ENCODE results near the gene NSMCE3.
"Not testable (repeated sequence)": the region's sequence is repeated elsewhere in the genome, so short reads cannot be mapped to it uniquely, and the experiment has no call there.

NSMCE3 gene

GRCh38 chr15:29244544-29244943, 25.1 kb downstream of the NSMCE3 start:
- no peak for DNase-seq
- no peak overlapping the region for H3K4me3 ChIP-seq (ENCODE audit: insufficient read depth, low read depth, low read length, poor library complexity, severe bottlenecking)
- H3K36me3 ChIP-seq (ENCODE audit: control insufficient read depth, insufficient read depth, low read length): no peaks in the 10 kb centered on the region
- no peaks in the 10 kb centered on the region for H3K9me3 ChIP-seq (ENCODE audit: control insufficient read depth, low read length)
- H3K27me3 ChIP-seq (replicated peaks; ENCODE audit: control insufficient read depth, insufficient read depth, low read length, poor library complexity, severe bottlenecking): no peaks in the 10 kb centered on the region
- no peaks in the 10 kb centered on the region for H3K4me1 ChIP-seq (ENCODE audit: control insufficient read depth, insufficient read depth, low read length, poor library complexity, severe bottlenecking)
- no peak overlapping the region for H3K27ac ChIP-seq (ENCODE audit: insufficient read depth, low read length, poor library complexity, severe bottlenecking)

GRCh38 chr15:29244123-29244522, 25.5 kb downstream of the NSMCE3 start:
- DNase-seq: no peak
- no peaks in the 10 kb centered on the region for H3K36me3 ChIP-seq (ENCODE audit: control insufficient read depth, insufficient read depth, low read length)
- no peaks in the 10 kb centered on the region for H3K9me3 ChIP-seq (ENCODE audit: control insufficient read depth, low read length)
- H3K27ac ChIP-seq (ENCODE audit: insufficient read depth, low read length, poor library complexity, severe bottlenecking): no peak overlapping the region
- no peaks in the 10 kb centered on the region for H3K27me3 ChIP-seq (replicated peaks; ENCODE audit: control insufficient read depth, insufficient read depth, low read length, poor library complexity, severe bottlenecking)
- H3K4me1 ChIP-seq (ENCODE audit: control insufficient read depth, insufficient read depth, low read length, poor library complexity, severe bottlenecking): no peaks in the 10 kb centered on the region
- no peak overlapping the region for H3K4me3 ChIP-seq (ENCODE audit: insufficient read depth, low read depth, low read length, poor library complexity, severe bottlenecking)

- Histone ChIP-seq H3K27me3 (replicated peaks; ENCODE audit: control insufficient read depth, insufficient read depth, low read length, poor library complexity, severe bottlenecking) (no peaks in the 10 kb centered on the region), H3K4me3 (ENCODE audit: insufficient read depth, low read depth, low read length, poor library complexity, severe bottlenecking) (no peak overlapping the region), H3K27ac (ENCODE audit: insufficient read depth, low read length, poor library complexity, severe bottlenecking) (no peak overlapping the region), H3K9me3 (ENCODE audit: control insufficient read depth, low read length) (no peaks in the 10 kb centered on the region), H3K36me3 (ENCODE audit: control insufficient read depth, insufficient read depth, low read length) (no peaks in the 10 kb centered on the region), H3K4me1 (ENCODE audit: control insufficient read depth, insufficient read depth, low read length, poor library complexity, severe bottlenecking) (no peaks in the 10 kb centered on the region)
- DNase-seq: no peak
Measured at GRCh38 chr15:29242456-29243242, 27.0 kb downstream of the NSMCE3 start.

GRCh38 chr15:29241207-29241606, 28.4 kb downstream of the NSMCE3 start:
- H3K36me3 ChIP-seq (ENCODE audit: control insufficient read depth, insufficient read depth, low read length): no peaks in the 10 kb centered on the region
- no peak overlapping the region for H3K4me3 ChIP-seq (ENCODE audit: insufficient read depth, low read depth, low read length, poor library complexity, severe bottlenecking)
- H3K27me3 ChIP-seq (replicated peaks; ENCODE audit: control insufficient read depth, insufficient read depth, low read length, poor library complexity, severe bottlenecking): no peaks in the 10 kb centered on the region
- no peaks in the 10 kb centered on the region for H3K9me3 ChIP-seq (ENCODE audit: control insufficient read depth, low read length)
- H3K27ac ChIP-seq (ENCODE audit: insufficient read depth, low read length, poor library complexity, severe bottlenecking): no peak overlapping the region
- H3K4me1 ChIP-seq (ENCODE audit: control insufficient read depth, insufficient read depth, low read length, poor library complexity, severe bottlenecking): no peaks in the 10 kb centered on the region
- DNase-seq: no peak

- Histone ChIP-seq H3K9me3 (ENCODE audit: control insufficient read depth, low read length) (no peaks in the 10 kb centered on the region), H3K27ac (ENCODE audit: insufficient read depth, low read length, poor library complexity, severe bottlenecking) (no peak overlapping the region), H3K4me3 (ENCODE audit: insufficient read depth, low read depth, low read length, poor library complexity, severe bottlenecking) (no peak overlapping the region), H3K36me3 (ENCODE audit: control insufficient read depth, insufficient read depth, low read length) (no peaks in the 10 kb centered on the region), H3K4me1 (ENCODE audit: control insufficient read depth, insufficient read depth, low read length, poor library complexity, severe bottlenecking) (no peaks in the 10 kb centered on the region), H3K27me3 (replicated peaks; ENCODE audit: control insufficient read depth, insufficient read depth, low read length, poor library complexity, severe bottlenecking) (no peaks in the 10 kb centered on the region)
- DNase-seq: no peak
Measured at GRCh38 chr15:29239395-29239794, 30.2 kb downstream of the NSMCE3 start.

- DNase-seq: no peak
- H3K9me3 ChIP-seq (ENCODE audit: control insufficient read depth, low read length): no peaks in the 10 kb centered on the region
- H3K4me1 ChIP-seq (ENCODE audit: control insufficient read depth, insufficient read depth, low read length, poor library complexity, severe bottlenecking): no peaks in the 10 kb centered on the region
- no peaks in the 10 kb centered on the region for H3K36me3 ChIP-seq (ENCODE audit: control insufficient read depth, insufficient read depth, low read length)
- H3K27ac ChIP-seq (ENCODE audit: insufficient read depth, low read length, poor library complexity, severe bottlenecking): no peak overlapping the region
- H3K4me3 ChIP-seq (ENCODE audit: insufficient read depth, low read depth, low read length, poor library complexity, severe bottlenecking): no peak overlapping the region
- H3K27me3 ChIP-seq (replicated peaks; ENCODE audit: control insufficient read depth, insufficient read depth, low read length, poor library complexity, severe bottlenecking): no peaks in the 10 kb centered on the region
Measured at GRCh38 chr15:29233566-29233965, 36.1 kb downstream of the NSMCE3 start.

- Histone ChIP-seq H3K4me3 (ENCODE audit: insufficient read depth, low read depth, low read length, poor library complexity, severe bottlenecking) (no peak overlapping the region), H3K9me3 (ENCODE audit: control insufficient read depth, low read length) (no peaks in the 10 kb centered on the region), H3K4me1 (ENCODE audit: control insufficient read depth, insufficient read depth, low read length, poor library complexity, severe bottlenecking) (no peaks in the 10 kb centered on the region), H3K27me3 (replicated peaks; ENCODE audit: control insufficient read depth, insufficient read depth, low read length, poor library complexity, severe bottlenecking) (peaks cover 5% of the 10 kb centered on the region), H3K36me3 (ENCODE audit: control insufficient read depth, insufficient read depth, low read length) (no peaks in the 10 kb centered on the region), H3K27ac (ENCODE audit: insufficient read depth, low read length, poor library complexity, severe bottlenecking) (no peak overlapping the region)
- no peak for DNase-seq
Measured at GRCh38 chr15:29226436-29227208, 43.0 kb downstream of the NSMCE3 start.

GRCh38 chr15:29225534-29226234, 43.9 kb downstream of the NSMCE3 start:
- no peak for DNase-seq
- Histone ChIP-seq H3K4me1 (ENCODE audit: control insufficient read depth, insufficient read depth, low read length, poor library complexity, severe bottlenecking) (no peaks in the 10 kb centered on the region), H3K9me3 (ENCODE audit: control insufficient read depth, low read length) (no peaks in the 10 kb centered on the region), H3K27ac (ENCODE audit: insufficient read depth, low read length, poor library complexity, severe bottlenecking) (no peak overlapping the region), H3K27me3 (replicated peaks; ENCODE audit: control insufficient read depth, insufficient read depth, low read length, poor library complexity, severe bottlenecking) (peaks cover 5% of the 10 kb centered on the region), H3K36me3 (ENCODE audit: control insufficient read depth, insufficient read depth, low read length) (no peaks in the 10 kb centered on the region), H3K4me3 (ENCODE audit: insufficient read depth, low read depth, low read length, poor library complexity, severe bottlenecking) (no peak overlapping the region)

GRCh38 chr15:29224987-29225363, 44.6 kb downstream of the NSMCE3 start:
- not testable (repeated sequence) for H3K4me1 ChIP-seq (ENCODE audit: control insufficient read depth, insufficient read depth, low read length, poor library complexity, severe bottlenecking); H3K4me3 ChIP-seq (ENCODE audit: insufficient read depth, low read depth, low read length, poor library complexity, severe bottlenecking); H3K9me3 ChIP-seq (ENCODE audit: control insufficient read depth, low read length); H3K27me3 ChIP-seq (replicated peaks; ENCODE audit: control insufficient read depth, insufficient read depth, low read length, poor library complexity, severe bottlenecking); DNase-seq; H3K36me3 ChIP-seq (ENCODE audit: control insufficient read depth, insufficient read depth, low read length); H3K27ac ChIP-seq (ENCODE audit: insufficient read depth, low read length, poor library complexity, severe bottlenecking)

All from effector memory CD4-positive, alpha-beta T cell (primary cell).